ENCODE measurements around the gene SERPINA4.

Gene SERPINA4

DNA sequence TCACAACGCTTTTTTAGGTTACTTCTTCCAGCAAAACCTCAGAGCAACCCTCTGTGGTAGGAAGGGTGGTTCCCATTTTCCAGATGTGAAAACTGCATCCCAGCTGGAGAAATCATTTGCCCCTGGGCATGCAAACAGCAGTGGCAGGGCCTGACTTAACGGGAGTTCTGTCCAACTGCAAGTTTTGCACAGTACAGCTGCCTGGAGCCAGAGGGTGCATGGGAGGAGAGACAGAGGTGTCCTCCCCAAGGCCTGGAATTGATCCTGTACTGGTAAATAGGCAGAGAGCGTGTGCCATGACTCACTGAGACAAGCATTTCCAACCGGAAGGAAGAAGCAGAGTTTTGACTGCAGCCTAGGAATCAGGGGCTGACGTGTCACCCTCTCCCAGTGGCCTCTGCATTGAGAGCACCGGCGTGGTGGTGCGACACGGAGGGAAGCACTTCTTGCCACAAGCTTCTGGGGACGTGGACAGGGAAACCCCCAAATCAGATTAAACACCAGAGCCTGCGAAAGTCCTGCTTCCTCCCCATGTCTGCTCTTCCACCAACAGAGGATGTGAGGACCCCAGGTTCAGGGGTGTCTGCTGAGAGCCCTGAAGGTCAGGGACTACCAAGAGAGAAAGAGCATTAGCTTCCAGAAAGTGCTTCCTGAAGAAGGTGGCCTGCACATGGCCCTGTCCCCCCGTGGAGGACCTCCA, 19.0 kb upstream of the SERPINA4 start:
- Histone ChIP-seq H3K9me3 (ENCODE audit: insufficient read depth, low read length) (no peaks in the 10 kb centered on the region), H2AFZ (ENCODE audit: low read depth, low read length, severe bottlenecking) (no peak overlapping the region), H3K27ac (ENCODE audit: low read depth, low read length) (no peak overlapping the region), H4K20me1 (ENCODE audit: low read depth, low read length) (no peaks in the 10 kb centered on the region), H3K4me2 (ENCODE audit: low read depth, low read length, poor library complexity, severe bottlenecking) (no peak overlapping the region), H3F3A (ENCODE audit: insufficient read depth) (no peaks in the 10 kb centered on the region), H3K36me3 (ENCODE audit: low read length) (no peaks in the 10 kb centered on the region), H3K79me2 (ENCODE audit: insufficient read depth, low read length) (no peaks in the 10 kb centered on the region), H3K9ac (ENCODE audit: low read length) (no peak overlapping the region), H3K4me3 (ENCODE audit: insufficient read depth, low read length, poor library complexity, severe bottlenecking) (no peak overlapping the region), H3K27me3 (ENCODE audit: low read length) (no peaks in the 10 kb centered on the region), H3K9me2 (replicated peaks; ENCODE audit: insufficient read depth, low read length) (no peaks in the 10 kb centered on the region)
- TF ChIP-seq, protein P1, sequence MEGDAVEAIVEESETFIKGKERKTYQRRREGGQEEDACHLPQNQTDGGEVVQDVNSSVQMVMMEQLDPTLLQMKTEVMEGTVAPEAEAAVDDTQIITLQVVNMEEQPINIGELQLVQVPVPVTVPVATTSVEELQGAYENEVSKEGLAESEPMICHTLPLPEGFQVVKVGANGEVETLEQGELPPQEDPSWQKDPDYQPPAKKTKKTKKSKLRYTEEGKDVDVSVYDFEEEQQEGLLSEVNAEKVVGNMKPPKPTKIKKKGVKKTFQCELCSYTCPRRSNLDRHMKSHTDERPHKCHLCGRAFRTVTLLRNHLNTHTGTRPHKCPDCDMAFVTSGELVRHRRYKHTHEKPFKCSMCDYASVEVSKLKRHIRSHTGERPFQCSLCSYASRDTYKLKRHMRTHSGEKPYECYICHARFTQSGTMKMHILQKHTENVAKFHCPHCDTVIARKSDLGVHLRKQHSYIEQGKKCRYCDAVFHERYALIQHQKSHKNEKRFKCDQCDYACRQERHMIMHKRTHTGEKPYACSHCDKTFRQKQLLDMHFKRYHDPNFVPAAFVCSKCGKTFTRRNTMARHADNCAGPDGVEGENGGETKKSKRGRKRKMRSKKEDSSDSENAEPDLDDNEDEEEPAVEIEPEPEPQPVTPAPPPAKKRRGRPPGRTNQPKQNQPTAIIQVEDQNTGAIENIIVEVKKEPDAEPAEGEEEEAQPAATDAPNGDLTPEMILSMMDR (IDR thresholded peaks at IDR 0.05; ENCODE audit: insufficient read depth, low read length, poor library complexity, severe bottlenecking): no peak
- no peak for TF ChIP-seq EZH2phosphoT487 (conservative IDR thresholded peaks at IDR 0.05; ENCODE audit: low read length)

DNA sequence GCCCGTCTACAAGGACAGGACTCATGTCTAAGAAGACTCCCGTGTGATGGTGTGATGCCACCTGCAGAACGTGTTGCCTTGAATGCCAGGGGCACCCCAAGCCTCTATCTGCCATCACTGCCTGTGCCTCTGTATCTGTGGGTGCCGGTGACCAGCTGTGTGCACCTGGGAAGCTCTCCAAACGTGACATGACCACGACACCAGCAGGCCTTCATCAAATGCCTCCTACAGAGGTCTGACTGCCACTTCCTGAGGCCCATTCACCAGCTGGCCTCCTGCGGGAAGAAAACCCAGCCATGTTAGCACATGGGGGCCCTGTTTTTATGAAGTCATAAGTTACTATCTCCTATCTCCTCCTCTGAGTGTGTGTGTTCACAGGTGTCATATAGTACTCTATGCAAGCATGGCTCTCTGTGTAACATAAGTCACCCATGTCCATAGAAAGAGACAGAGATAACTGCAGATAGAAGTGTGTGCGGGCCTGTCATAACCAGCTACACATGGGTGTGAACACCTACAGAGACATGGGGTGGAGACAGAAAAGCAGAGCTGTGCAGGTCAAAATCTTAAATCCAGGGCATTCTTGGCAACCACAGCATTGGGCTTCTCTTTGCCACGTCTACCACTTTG, 18.3 kb upstream of the SERPINA4 start:
- no peaks in the 10 kb centered on the region for H4K20me1 ChIP-seq (ENCODE audit: low read depth, low read length)

DNA sequence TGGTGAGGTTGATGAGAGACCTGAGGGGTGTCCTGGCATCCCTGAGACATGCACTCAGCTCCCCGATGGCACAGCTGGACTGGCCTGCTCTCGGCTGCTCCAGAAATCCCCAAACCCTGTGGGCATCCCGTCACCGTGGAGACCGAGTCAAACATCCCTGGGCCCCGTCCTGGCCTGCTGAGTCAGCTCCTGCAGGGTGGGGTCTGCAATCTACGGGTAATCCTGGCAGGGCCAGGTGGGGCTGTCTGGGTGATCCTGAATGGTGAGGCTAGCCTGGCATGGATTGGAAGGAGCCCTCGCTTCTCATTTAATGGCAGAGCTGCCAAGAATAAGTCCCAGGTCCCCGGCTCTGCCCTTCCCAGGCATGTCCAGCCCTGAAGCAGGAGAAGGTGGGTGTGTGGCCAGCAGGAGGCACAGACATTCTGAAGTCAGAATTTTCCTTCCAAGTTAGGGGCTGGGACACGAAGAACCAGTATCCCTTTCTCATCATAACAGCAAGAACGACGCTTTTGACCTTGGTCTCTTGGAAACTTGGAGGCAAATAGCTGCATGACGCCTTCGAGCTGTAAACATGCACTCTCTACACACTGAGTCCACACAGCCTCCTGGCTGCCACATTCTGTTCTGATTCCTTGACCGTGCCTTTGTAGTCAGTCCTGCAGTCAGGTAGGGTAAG, 17.7 kb upstream of the SERPINA4 start:
- Histone ChIP-seq H3K4me3 (ENCODE audit: insufficient read depth, low read length, poor library complexity, severe bottlenecking) (no peak overlapping the region), H3K9me3 (ENCODE audit: insufficient read depth, low read length) (no peaks in the 10 kb centered on the region), H4K20me1 (ENCODE audit: low read depth, low read length) (no peaks in the 10 kb centered on the region), H3K36me3 (ENCODE audit: low read length) (no peaks in the 10 kb centered on the region), H3F3A (ENCODE audit: insufficient read depth) (no peaks in the 10 kb centered on the region), H3K9ac (ENCODE audit: low read length) (no peak overlapping the region), H3K27ac (ENCODE audit: low read depth, low read length) (no peak overlapping the region), H3K79me2 (ENCODE audit: insufficient read depth, low read length) (no peaks in the 10 kb centered on the region), H3K27me3 (ENCODE audit: low read length) (no peaks in the 10 kb centered on the region), H2AFZ (ENCODE audit: low read depth, low read length, severe bottlenecking) (no peak overlapping the region), H3K4me2 (ENCODE audit: low read depth, low read length, poor library complexity, severe bottlenecking) (no peak overlapping the region), H3K9me2 (replicated peaks; ENCODE audit: insufficient read depth, low read length) (no peaks in the 10 kb centered on the region)
- TF ChIP-seq EZH2phosphoT487 (conservative IDR thresholded peaks at IDR 0.05; ENCODE audit: low read length): no peak
- TF ChIP-seq, protein P1 (IDR thresholded peaks at IDR 0.05; ENCODE audit: insufficient read depth, low read length, poor library complexity, severe bottlenecking): no peak

More for the DNA sequence above, 18.3 kb upstream of the SERPINA4 start:
- H3K36me3 ChIP-seq (ENCODE audit: low read length): no peaks in the 10 kb centered on the region
- H3K4me2 ChIP-seq (ENCODE audit: low read depth, low read length, poor library complexity, severe bottlenecking): no peak overlapping the region
- no peak overlapping the region for H3K4me3 ChIP-seq (ENCODE audit: insufficient read depth, low read length, poor library complexity, severe bottlenecking)
- H3K79me2 ChIP-seq (ENCODE audit: insufficient read depth, low read length): no peaks in the 10 kb centered on the region
- H3K9me3 ChIP-seq (ENCODE audit: insufficient read depth, low read length): no peaks in the 10 kb centered on the region
- H2AFZ ChIP-seq (ENCODE audit: low read depth, low read length, severe bottlenecking): no peak overlapping the region
- TF ChIP-seq EZH2phosphoT487 (conservative IDR thresholded peaks at IDR 0.05; ENCODE audit: low read length): no peak
- TF ChIP-seq, protein P1 (IDR thresholded peaks at IDR 0.05; ENCODE audit: insufficient read depth, low read length, poor library complexity, severe bottlenecking): no peak
- no peaks in the 10 kb centered on the region for H3F3A ChIP-seq (ENCODE audit: insufficient read depth)
- H3K27me3 ChIP-seq (ENCODE audit: low read length): no peaks in the 10 kb centered on the region
- no peak overlapping the region for H3K27ac ChIP-seq (ENCODE audit: low read depth, low read length)
- no peaks in the 10 kb centered on the region for H3K9me2 ChIP-seq (replicated peaks; ENCODE audit: insufficient read depth, low read length)
- no peak overlapping the region for H3K9ac ChIP-seq (ENCODE audit: low read length)

Measured in SU-DHL-6 (cell line).